ENCODE measurements around the gene SLF1. TPM values are rescaled to one million over a fixed set of nuclear protein-coding genes. Genes with fewer than 3 reads are reported as not detected.

Gene SLF1
- total and polyA plus RNA-seq, 2 experiments from 2014 or later, result 36.3 to 43.8 TPM

DNA sequence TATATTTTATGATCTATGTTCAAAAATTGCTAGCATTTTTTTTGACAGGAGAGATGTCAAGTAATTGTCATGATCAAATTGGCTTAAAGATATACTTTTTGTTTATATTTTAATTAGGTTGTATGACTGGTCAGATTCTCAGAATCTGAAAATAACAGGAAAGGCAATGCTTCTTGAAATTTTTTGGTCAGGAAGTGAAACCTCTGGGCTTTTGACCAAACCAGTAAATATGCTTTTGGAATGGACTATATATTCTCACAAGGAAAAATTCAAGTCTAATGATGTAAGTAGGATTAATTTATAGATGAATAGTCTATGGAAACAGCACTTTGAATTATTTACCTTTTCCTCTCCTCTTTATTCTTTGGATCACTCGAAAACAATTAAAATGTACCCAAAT, 52.3 kb downstream of the SLF1 start:
- no peak overlapping the region for H3K4me2 ChIP-seq
- Mint-ChIP-seq H3K27ac (no peak overlapping the region), H3K4me1 (no peaks in the 10 kb centered on the region), H3K36me3 (ENCODE audit: low read depth) (peaks cover 5% of the 10 kb centered on the region; the same call in 2 of the 3 replicates), H3K27me3 (ENCODE audit: insufficient read depth, low read depth, poor library complexity) (no peaks in the 10 kb centered on the region), H3K4me3 (no peak overlapping the region), H3K9me3 (no peaks in the 10 kb centered on the region)
- H3K27me3 ChIP-seq (ENCODE audit: insufficient read depth), result no peaks in the 10 kb centered on the region
- H2AFZ ChIP-seq, result no peak overlapping the region
- TF ChIP-seq POLR2AphosphoS5 (IDR thresholded peaks at IDR 0.05; ENCODE audit: low read depth) (no peak), EZH2 (IDR thresholded peaks at IDR 0.05; ENCODE audit: low read depth, unreplicated experiment) (no peak), CREB1 (CRISPR knock-in tag; IDR thresholded peaks at IDR 0.05; ENCODE audit: low read depth) (no peak), NANOG (IDR thresholded peaks at IDR 0.05; ENCODE audit: borderline replicate concordance) (no peak), EZH2phosphoT487 (IDR thresholded peaks at IDR 0.05; ENCODE audit: unreplicated experiment) (no peak), STAT1 (IDR thresholded peaks at IDR 0.05; ENCODE audit: unreplicated experiment) (no peak), ZNF331 (CRISPR knock-in tag; IDR thresholded peaks at IDR 0.05; ENCODE audit: low read depth) (no peak), ZNF114 (CRISPR knock-in tag; IDR thresholded peaks at IDR 0.05) (no peak)
- TF ChIP-seq, protein P1, sequence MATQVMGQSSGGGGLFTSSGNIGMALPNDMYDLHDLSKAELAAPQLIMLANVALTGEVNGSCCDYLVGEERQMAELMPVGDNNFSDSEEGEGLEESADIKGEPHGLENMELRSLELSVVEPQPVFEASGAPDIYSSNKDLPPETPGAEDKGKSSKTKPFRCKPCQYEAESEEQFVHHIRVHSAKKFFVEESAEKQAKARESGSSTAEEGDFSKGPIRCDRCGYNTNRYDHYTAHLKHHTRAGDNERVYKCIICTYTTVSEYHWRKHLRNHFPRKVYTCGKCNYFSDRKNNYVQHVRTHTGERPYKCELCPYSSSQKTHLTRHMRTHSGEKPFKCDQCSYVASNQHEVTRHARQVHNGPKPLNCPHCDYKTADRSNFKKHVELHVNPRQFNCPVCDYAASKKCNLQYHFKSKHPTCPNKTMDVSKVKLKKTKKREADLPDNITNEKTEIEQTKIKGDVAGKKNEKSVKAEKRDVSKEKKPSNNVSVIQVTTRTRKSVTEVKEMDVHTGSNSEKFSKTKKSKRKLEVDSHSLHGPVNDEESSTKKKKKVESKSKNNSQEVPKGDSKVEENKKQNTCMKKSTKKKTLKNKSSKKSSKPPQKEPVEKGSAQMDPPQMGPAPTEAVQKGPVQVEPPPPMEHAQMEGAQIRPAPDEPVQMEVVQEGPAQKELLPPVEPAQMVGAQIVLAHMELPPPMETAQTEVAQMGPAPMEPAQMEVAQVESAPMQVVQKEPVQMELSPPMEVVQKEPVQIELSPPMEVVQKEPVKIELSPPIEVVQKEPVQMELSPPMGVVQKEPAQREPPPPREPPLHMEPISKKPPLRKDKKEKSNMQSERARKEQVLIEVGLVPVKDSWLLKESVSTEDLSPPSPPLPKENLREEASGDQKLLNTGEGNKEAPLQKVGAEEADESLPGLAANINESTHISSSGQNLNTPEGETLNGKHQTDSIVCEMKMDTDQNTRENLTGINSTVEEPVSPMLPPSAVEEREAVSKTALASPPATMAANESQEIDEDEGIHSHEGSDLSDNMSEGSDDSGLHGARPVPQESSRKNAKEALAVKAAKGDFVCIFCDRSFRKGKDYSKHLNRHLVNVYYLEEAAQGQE (IDR thresholded peaks at IDR 0.05; ENCODE audit: unreplicated experiment), result no peak
- TF ChIP-seq, protein P2, sequence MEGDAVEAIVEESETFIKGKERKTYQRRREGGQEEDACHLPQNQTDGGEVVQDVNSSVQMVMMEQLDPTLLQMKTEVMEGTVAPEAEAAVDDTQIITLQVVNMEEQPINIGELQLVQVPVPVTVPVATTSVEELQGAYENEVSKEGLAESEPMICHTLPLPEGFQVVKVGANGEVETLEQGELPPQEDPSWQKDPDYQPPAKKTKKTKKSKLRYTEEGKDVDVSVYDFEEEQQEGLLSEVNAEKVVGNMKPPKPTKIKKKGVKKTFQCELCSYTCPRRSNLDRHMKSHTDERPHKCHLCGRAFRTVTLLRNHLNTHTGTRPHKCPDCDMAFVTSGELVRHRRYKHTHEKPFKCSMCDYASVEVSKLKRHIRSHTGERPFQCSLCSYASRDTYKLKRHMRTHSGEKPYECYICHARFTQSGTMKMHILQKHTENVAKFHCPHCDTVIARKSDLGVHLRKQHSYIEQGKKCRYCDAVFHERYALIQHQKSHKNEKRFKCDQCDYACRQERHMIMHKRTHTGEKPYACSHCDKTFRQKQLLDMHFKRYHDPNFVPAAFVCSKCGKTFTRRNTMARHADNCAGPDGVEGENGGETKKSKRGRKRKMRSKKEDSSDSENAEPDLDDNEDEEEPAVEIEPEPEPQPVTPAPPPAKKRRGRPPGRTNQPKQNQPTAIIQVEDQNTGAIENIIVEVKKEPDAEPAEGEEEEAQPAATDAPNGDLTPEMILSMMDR (conservative IDR thresholded peaks at IDR 0.05; ENCODE audit: low read depth in 2 of 2), result no peak
- TF ChIP-seq, protein P3, sequence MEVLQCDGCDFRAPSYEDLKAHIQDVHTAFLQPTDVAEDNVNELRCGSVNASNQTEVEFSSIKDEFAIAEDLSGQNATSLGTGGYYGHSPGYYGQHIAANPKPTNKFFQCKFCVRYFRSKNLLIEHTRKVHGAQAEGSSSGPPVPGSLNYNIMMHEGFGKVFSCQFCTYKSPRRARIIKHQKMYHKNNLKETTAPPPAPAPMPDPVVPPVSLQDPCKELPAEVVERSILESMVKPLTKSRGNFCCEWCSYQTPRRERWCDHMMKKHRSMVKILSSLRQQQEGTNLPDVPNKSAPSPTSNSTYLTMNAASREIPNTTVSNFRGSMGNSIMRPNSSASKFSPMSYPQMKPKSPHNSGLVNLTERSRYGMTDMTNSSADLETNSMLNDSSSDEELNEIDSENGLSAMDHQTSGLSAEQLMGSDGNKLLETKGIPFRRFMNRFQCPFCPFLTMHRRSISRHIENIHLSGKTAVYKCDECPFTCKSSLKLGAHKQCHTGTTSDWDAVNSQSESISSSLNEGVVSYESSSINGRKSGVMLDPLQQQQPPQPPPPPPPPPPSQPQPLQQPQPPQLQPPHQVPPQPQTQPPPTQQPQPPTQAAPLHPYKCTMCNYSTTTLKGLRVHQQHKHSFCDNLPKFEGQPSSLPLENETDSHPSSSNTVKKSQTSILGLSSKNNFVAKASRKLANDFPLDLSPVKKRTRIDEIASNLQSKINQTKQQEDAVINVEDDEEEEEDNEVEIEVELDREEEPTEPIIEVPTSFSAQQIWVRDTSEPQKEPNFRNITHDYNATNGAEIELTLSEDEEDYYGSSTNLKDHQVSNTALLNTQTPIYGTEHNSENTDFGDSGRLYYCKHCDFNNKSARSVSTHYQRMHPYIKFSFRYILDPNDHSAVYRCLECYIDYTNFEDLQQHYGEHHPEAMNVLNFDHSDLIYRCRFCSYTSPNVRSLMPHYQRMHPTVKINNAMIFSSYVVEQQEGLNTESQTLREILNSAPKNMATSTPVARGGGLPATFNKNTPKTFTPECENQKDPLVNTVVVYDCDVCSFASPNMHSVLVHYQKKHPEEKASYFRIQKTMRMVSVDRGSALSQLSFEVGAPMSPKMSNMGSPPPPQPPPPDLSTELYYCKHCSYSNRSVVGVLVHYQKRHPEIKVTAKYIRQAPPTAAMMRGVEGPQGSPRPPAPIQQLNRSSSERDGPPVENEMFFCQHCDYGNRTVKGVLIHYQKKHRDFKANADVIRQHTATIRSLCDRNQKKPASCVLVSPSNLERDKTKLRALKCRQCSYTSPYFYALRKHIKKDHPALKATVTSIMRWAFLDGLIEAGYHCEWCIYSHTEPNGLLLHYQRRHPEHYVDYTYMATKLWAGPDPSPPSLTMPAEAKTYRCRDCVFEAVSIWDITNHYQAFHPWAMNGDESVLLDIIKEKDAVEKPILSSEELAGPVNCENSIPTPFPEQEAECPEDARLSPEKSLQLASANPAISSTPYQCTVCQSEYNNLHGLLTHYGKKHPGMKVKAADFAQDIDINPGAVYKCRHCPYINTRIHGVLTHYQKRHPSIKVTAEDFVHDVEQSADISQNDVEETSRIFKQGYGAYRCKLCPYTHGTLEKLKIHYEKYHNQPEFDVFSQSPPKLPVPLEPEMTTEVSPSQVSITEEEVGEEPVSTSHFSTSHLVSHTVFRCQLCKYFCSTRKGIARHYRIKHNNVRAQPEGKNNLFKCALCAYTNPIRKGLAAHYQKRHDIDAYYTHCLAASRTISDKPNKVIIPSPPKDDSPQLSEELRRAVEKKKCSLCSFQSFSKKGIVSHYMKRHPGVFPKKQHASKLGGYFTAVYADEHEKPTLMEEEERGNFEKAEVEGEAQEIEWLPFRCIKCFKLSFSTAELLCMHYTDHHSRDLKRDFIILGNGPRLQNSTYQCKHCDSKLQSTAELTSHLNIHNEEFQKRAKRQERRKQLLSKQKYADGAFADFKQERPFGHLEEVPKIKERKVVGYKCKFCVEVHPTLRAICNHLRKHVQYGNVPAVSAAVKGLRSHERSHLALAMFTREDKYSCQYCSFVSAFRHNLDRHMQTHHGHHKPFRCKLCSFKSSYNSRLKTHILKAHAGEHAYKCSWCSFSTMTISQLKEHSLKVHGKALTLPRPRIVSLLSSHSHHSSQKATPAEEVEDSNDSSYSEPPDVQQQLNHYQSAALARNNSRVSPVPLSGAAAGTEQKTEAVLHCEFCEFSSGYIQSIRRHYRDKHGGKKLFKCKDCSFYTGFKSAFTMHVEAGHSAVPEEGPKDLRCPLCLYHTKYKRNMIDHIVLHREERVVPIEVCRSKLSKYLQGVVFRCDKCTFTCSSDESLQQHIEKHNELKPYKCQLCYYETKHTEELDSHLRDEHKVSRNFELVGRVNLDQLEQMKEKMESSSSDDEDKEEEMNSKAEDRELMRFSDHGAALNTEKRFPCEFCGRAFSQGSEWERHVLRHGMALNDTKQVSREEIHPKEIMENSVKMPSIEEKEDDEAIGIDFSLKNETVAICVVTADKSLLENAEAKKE (CRISPR knock-in tag; IDR thresholded peaks at IDR 0.05), result no peak
- no peak overlapping the region for H3K27ac ChIP-seq (ENCODE audit: low read depth)
- ATAC-seq (no peak), DNase-seq (ENCODE audit: low spot score) (no peak)
- no peaks in the 10 kb centered on the region for H3K9me2 ChIP-seq (ENCODE audit: insufficient read depth)
- no peak overlapping the region for H3K4me3 ChIP-seq
- H3K4me1 ChIP-seq (ENCODE audit: insufficient read depth), result no peaks in the 10 kb centered on the region
- no peaks in the 10 kb centered on the region for H4K20me1 ChIP-seq (replicated peaks; ENCODE audit: insufficient read depth)
- H3K79me2 ChIP-seq (replicated peaks; ENCODE audit: insufficient read depth), result no peaks in the 10 kb centered on the region
- H3F3A ChIP-seq (replicated peaks; ENCODE audit: low read depth), result no peaks in the 10 kb centered on the region
- H3K36me3 ChIP-seq (ENCODE audit: insufficient read depth), result 0 out of 2 replicates have a peak, but pooled peaks cover 5% of the 10 kb centered on the region

All from GM23338 (cell line).